DMS79 treated with DMSO at 0.1 percent for 48 hours (cell line): ENCODE results near the gene SEMA5B.

Source experiments
- DNase-seq: peaks from one replicate; lab custom pipeline; 2025; lab: John Stamatoyannopoulos, UW

Gene SEMA5B

GRCh38 chr3:122893282-122893681 lies 134.3 kb downstream of the SEMA5B start:
- DNase-seq: no peak

GRCh38 chr3:122892118-122892960 lies 135.2 kb downstream of the SEMA5B start:
- DNase-seq: peak; percentile 92

GRCh38 chr3:122890720-122891220 lies 136.8 kb downstream of the SEMA5B start:
- no peak for DNase-seq

GRCh38 chr3:122890077-122890719 lies 137.4 kb downstream of the SEMA5B start:
- peak; percentile 50 for DNase-seq

- no peak for DNase-seq
These were observed 140.6 kb downstream of the SEMA5B start for GRCh38 chr3:122886946-122887345.

- DNase-seq: no peak
These were observed 141.3 kb downstream of the SEMA5B start for GRCh38 chr3:122886251-122886650.

- no peak for DNase-seq
These were observed 145.1 kb downstream of the SEMA5B start for GRCh38 chr3:122882361-122882947.

- no peak for DNase-seq
These were observed 146.9 kb downstream of the SEMA5B start for GRCh38 chr3:122880624-122881023.

GRCh38 chr3:122880173-122880572 lies 147.4 kb downstream of the SEMA5B start:
- no peak for DNase-seq

- DNase-seq: no peak
These were observed 151.9 kb downstream of the SEMA5B start for GRCh38 chr3:122875547-122876127.

- DNase-seq: no peak
These were observed 153.6 kb downstream of the SEMA5B start for GRCh38 chr3:122873741-122874515.

- no peak for DNase-seq
These were observed 159.2 kb downstream of the SEMA5B start for GRCh38 chr3:122868322-122868721.

GRCh38 chr3:122864498-122864897 lies 163.1 kb downstream of the SEMA5B start:
- no peak for DNase-seq

- DNase-seq: no peak
These were observed 165.2 kb downstream of the SEMA5B start for GRCh38 chr3:122862381-122862780.
